ENCODE data around the gene GABRP.

GABRP gene

DNA sequence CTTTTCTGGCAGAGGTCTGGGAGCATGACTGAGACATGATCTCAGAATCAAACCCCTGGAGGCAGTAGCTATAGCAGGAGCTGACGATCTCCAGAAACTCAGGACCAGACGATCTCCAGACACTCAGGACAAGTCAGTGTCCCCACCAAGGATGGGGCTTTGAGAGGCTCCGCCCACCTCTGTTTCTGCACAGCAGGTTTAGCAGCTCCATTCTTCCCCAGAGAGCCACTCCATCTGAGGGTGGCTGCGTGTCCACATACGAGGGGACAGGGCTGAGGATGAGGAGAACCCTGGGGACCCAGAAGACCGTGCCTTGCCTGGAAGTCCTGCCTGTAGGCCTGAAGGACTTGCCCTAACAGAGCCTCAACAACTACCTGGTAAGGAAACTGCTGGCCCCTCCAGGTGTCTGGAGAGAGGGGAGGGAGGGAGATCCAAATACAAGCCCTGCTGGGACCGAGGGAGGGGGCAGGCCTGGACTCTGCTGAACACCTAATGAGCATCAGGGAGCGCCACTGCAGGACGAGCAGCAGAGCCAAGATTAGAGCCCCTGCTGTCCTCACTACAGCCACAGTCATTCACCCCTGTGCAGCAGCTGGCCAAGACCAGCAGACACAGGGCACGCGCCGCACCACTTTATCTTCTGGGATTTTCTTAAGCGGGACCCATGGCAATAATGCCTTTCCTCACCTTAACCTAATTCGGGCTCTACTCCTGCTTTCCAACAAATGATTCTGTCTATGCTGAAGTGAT, at the start of gene GABRP:
Gene GABRP (plus strand): TSS at position 228 of the 750 bp plus-strand sequence. CDS start 4,891 bp downstream, outside the sequence.
- DNase-seq (ENCODE audit: low read depth): no peak
- no peak within 1 kb of the TSS for H3K4me3 ChIP-seq (replicated peaks; ENCODE audit: low read depth, low read length)
- TF ChIP-seq, protein P1, sequence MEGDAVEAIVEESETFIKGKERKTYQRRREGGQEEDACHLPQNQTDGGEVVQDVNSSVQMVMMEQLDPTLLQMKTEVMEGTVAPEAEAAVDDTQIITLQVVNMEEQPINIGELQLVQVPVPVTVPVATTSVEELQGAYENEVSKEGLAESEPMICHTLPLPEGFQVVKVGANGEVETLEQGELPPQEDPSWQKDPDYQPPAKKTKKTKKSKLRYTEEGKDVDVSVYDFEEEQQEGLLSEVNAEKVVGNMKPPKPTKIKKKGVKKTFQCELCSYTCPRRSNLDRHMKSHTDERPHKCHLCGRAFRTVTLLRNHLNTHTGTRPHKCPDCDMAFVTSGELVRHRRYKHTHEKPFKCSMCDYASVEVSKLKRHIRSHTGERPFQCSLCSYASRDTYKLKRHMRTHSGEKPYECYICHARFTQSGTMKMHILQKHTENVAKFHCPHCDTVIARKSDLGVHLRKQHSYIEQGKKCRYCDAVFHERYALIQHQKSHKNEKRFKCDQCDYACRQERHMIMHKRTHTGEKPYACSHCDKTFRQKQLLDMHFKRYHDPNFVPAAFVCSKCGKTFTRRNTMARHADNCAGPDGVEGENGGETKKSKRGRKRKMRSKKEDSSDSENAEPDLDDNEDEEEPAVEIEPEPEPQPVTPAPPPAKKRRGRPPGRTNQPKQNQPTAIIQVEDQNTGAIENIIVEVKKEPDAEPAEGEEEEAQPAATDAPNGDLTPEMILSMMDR (IDR thresholded peaks at IDR 0.05; ENCODE audit: low read length, missing control alignments): no peak

- no peak for DNase-seq (ENCODE audit: low read depth)
- H3K4me3 ChIP-seq (replicated peaks; ENCODE audit: low read depth, low read length): no peak overlapping the region
- TF ChIP-seq, protein P1 (IDR thresholded peaks at IDR 0.05; ENCODE audit: low read length, missing control alignments): no peak
Observed at GRCh38 chr5:170736966-170737365, 46.6 kb upstream of the GABRP start.

DNA sequence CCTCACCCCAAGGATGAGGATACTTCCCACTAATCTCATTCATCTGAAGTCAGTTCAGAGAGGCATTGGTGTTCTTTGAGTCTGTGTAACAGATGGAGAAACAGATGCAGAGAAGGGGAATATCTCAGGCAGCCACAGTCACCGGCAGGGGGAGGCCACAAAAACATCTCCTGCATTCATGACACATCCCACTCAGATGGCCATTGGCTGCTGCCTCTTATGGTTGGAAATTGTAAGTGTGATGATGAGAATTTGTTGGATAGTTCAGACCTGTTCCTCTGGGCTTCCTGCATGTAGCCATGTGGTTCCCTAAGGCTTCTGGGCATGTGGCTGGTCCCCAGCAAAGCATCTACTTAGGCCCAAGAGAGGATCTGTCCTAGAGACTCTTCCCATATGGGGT, 45.9 kb upstream of the GABRP start:
- TF ChIP-seq, protein P1 (IDR thresholded peaks at IDR 0.05; ENCODE audit: low read length, missing control alignments): no peak

GRCh38 chr5:170738840-170739239, 44.7 kb upstream of the GABRP start:
- no peak for DNase-seq (ENCODE audit: low read depth)
- TF ChIP-seq, protein P1 (IDR thresholded peaks at IDR 0.05; ENCODE audit: low read length, missing control alignments): no peak
- no peak overlapping the region for H3K4me3 ChIP-seq (replicated peaks; ENCODE audit: low read depth, low read length)

More for the DNA sequence above, 45.9 kb upstream of the GABRP start:
- H3K4me3 ChIP-seq (replicated peaks; ENCODE audit: low read depth, low read length): no peak overlapping the region
- DNase-seq (ENCODE audit: low read depth): no peak

GRCh38 chr5:170739446-170739845, 44.1 kb upstream of the GABRP start:
- no peak for DNase-seq (ENCODE audit: low read depth)
- H3K4me3 ChIP-seq (replicated peaks; ENCODE audit: low read depth, low read length): no peak overlapping the region
- TF ChIP-seq, protein P1 (IDR thresholded peaks at IDR 0.05; ENCODE audit: low read length, missing control alignments): no peak

DNA sequence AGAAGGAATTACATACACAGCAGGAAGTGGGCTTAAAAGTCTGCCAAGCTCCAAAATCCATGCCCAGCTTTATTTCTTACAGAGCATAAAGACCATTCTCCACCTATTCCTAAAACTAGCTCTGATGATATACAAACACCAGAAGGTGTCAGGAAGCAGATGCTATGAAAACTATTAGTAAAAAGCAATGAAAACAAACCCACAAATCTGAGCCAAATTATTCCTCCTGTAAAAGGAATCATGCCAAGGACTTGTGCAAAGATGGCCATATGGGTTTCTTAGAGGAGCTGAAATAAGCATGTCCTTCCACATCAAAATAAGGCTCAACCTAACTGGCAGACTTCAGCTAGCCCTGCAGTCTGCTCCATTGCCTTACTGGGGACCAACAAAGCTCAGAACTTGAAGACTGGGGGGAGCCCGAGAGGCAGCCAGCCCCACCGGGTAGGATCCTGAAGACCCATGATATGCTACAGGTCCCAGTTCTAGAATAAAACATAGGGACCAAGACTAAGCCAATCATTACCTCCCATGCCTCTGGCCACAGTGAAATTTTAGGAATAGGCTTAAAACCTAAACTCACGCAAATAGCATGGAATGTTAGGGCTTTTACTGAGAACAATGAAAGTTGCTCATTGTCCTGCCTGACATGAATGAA, 42.8 kb upstream of the GABRP start:
- H3K4me3 ChIP-seq (replicated peaks; ENCODE audit: low read depth, low read length): no peak overlapping the region
- DNase-seq (ENCODE audit: low read depth): no peak
- TF ChIP-seq, protein P1 (IDR thresholded peaks at IDR 0.05; ENCODE audit: low read length, missing control alignments): no peak

Data from fibroblast of pulmonary artery (primary cell).